HEK293 (cell line): Measurements from ENCODE around the gene WDR45B.

ENCODE experiments used
- CTCF ChIA-PET: fragments of 350-600 bp; formaldehyde crosslinking; extraction: SDS; loops from one replicate; lab custom pipeline; 2021; ENCODE audit warnings: antibody characterized with exemption; lab: Yijun Ruan, JAX
- POLR2A ChIA-PET: fragments of 300-600 bp; formaldehyde crosslinking; extraction: SDS; loops from one replicate; lab custom pipeline; 2020; ENCODE audit warnings: antibody characterized with exemption, inconsistent platforms; lab: Yijun Ruan, JAX
- H3K27ac ChIP-seq: fragments of 200-500 bp; sonication (Bioruptor generic); 2 replicates; pipeline ENCODE4 v1.5.1; 2014; ENCODE audit warnings: low read depth, low read length, control low read depth, inconsistent platforms; ENCODE audit errors: extremely low read depth
- H3K36me3 ChIP-seq, 2 experiments: fragments of 200-500 bp in 1 of 2; sonication (Bioruptor generic) in 1 of 2; 1 replicate in 1 of 2; 2 replicates in 1 of 2; pipeline ENCODE4 v1.5.1; 2014 to 2017; ENCODE audit warnings: inconsistent platforms in 2 of 2, low read length in 2 of 2; ENCODE audit not compliant: control insufficient read depth in 2 of 2, insufficient read depth in 1 of 2
- H3K4me1 ChIP-seq: fragments of 200-500 bp; sonication (Bioruptor generic); 2 replicates; pipeline ENCODE4 v1.5.1; 2014; ENCODE audit warnings: mild to moderate bottlenecking, low read length, inconsistent platforms; ENCODE audit not compliant: control insufficient read depth, insufficient read depth
- H3K4me3 ChIP-seq: 2 replicates; pipeline ENCODE4 v1.5.1; 2011; ENCODE audit warnings: low read depth, mild to moderate bottlenecking, control low read depth, low read length, moderate library complexity
- H3K9me3 ChIP-seq: fragments of 200-500 bp; sonication (Bioruptor generic); 2 replicates; pipeline ENCODE4 v1.5.1; 2014; ENCODE audit warnings: low read depth, low read length, inconsistent platforms; ENCODE audit not compliant: control insufficient read depth, insufficient read depth
- EGR2 ChIP-seq: fragments of 450-650 bp; formaldehyde crosslinking; IDR thresholded peaks from 2 replicates; pipeline ENCODE4 v1.5.1; 2016; ENCODE audit warnings: low read depth, missing biosample characterization, missing genetic modification characterization
- GLI2 ChIP-seq: fragments of 450-650 bp; formaldehyde crosslinking; IDR thresholded peaks from 2 replicates; pipeline ENCODE4; 2017; ENCODE audit warnings: missing biosample characterization, missing genetic modification characterization, low read depth, borderline replicate concordance
- OVOL3 ChIP-seq: fragments of 450-650 bp; formaldehyde crosslinking; IDR thresholded peaks from 2 replicates; pipeline ENCODE4 v1.5.1; 2016; ENCODE audit warnings: missing biosample characterization, missing genetic modification characterization
- SALL2 ChIP-seq: fragments of 450-650 bp; formaldehyde crosslinking; IDR thresholded peaks from 2 replicates; pipeline ENCODE4 v1.5.0; 2017; ENCODE audit warnings: missing biosample characterization, mild to moderate bottlenecking, missing genetic modification characterization, borderline replicate concordance
- ZBTB10 ChIP-seq: fragments of 450-650 bp; formaldehyde crosslinking; IDR thresholded peaks from 2 replicates; pipeline ENCODE4 v1.5.1; 2016; ENCODE audit warnings: missing biosample characterization, missing genetic modification characterization
- ZBTB17 ChIP-seq: fragments of 450-650 bp; formaldehyde crosslinking; IDR thresholded peaks from 2 replicates; pipeline ENCODE4 v1.5.1; 2016; ENCODE audit warnings: missing biosample characterization, missing genetic modification characterization
- ZBTB26 ChIP-seq: fragments of 450-650 bp; formaldehyde crosslinking; optimal IDR thresholded peaks from 2 replicates; pipeline ENCODE3; 2016; ENCODE audit warnings: missing biosample characterization, mild to moderate bottlenecking, missing genetic modification characterization
- ZBTB49 ChIP-seq: fragments of 450-650 bp; formaldehyde crosslinking; IDR thresholded peaks from 2 replicates; pipeline ENCODE4 v1.5.1; 2016; ENCODE audit warnings: missing biosample characterization, missing genetic modification characterization, low read depth
- ZFHX2 ChIP-seq: fragments of 450-650 bp; formaldehyde crosslinking; conservative IDR thresholded peaks from 2 replicates; pipeline ENCODE4 v1.5.1; 2016; ENCODE audit warnings: missing biosample characterization, missing genetic modification characterization
- ZNF121 ChIP-seq: fragments of 450-650 bp; formaldehyde crosslinking; IDR thresholded peaks from 2 replicates; pipeline ENCODE4 v1.5.1; 2016; ENCODE audit warnings: missing biosample characterization, missing genetic modification characterization
- ZNF155 ChIP-seq: fragments of 450-650 bp; formaldehyde crosslinking; IDR thresholded peaks from 2 replicates; pipeline ENCODE4 v1.5.1; 2016; ENCODE audit warnings: missing biosample characterization, missing genetic modification characterization
- ZNF157 ChIP-seq: fragments of 450-650 bp; formaldehyde crosslinking; IDR thresholded peaks from 2 replicates; pipeline ENCODE4 v1.5.1; 2016; ENCODE audit warnings: missing biosample characterization, missing genetic modification characterization
- ZNF266 ChIP-seq: fragments of 450-650 bp; formaldehyde crosslinking; IDR thresholded peaks from 2 replicates; pipeline ENCODE4 v1.5.1; 2016; ENCODE audit warnings: missing biosample characterization, missing genetic modification characterization, low read depth
- ZNF274 ChIP-seq, 2 experiments: fragments of 200-500 bp in 1 of 2; fragments of 450-650 bp in 1 of 2; sonication (Bioruptor generic) in 1 of 2; formaldehyde crosslinking in 1 of 2; IDR thresholded peaks; 2 replicates each; pipeline versions ENCODE4 v1.5.1 to v1.6.1; 2014 to 2016; ENCODE audit warnings: borderline replicate concordance in 1 of 2, inconsistent platforms in 1 of 2, low read length in 1 of 2, missing biosample characterization in 1 of 2, missing genetic modification characterization in 1 of 2
- ZNF362 ChIP-seq: fragments of 450-650 bp; formaldehyde crosslinking; IDR thresholded peaks from 2 replicates; pipeline ENCODE4 v1.5.1; 2016; ENCODE audit warnings: missing biosample characterization, missing genetic modification characterization
- ZNF449 ChIP-seq: fragments of 450-650 bp; formaldehyde crosslinking; IDR thresholded peaks from 2 replicates; pipeline ENCODE4 v1.5.1; 2017; ENCODE audit warnings: missing biosample characterization, mild to moderate bottlenecking, missing genetic modification characterization, moderate library complexity
- ZNF600 ChIP-seq: fragments of 450-650 bp; formaldehyde crosslinking; IDR thresholded peaks from 2 replicates; pipeline ENCODE4 v1.5.1; 2016; ENCODE audit warnings: missing biosample characterization, missing genetic modification characterization
- ZNF621 ChIP-seq: fragments of 450-650 bp; formaldehyde crosslinking; IDR thresholded peaks from 2 replicates; pipeline ENCODE4 v1.5.1; 2017; ENCODE audit warnings: missing biosample characterization, missing genetic modification characterization
- ZNF664 ChIP-seq: fragments of 450-650 bp; formaldehyde crosslinking; IDR thresholded peaks from 2 replicates; pipeline ENCODE4 v1.5.1; 2016; ENCODE audit warnings: missing biosample characterization, missing genetic modification characterization
- ZNF677 ChIP-seq: fragments of 450-650 bp; IDR thresholded peaks from 2 replicates; pipeline ENCODE4 v1.5.0; 2018; ENCODE audit warnings: missing biosample characterization, mild to moderate bottlenecking, missing genetic modification characterization, moderate library complexity
- ZNF785 ChIP-seq: fragments of 450-650 bp; formaldehyde crosslinking; IDR thresholded peaks from 2 replicates; pipeline ENCODE4 v1.5.1; 2016; ENCODE audit warnings: missing biosample characterization, missing genetic modification characterization
- ZNF830 ChIP-seq: fragments of 450-650 bp; IDR thresholded peaks from 2 replicates; pipeline ENCODE4 v1.5.0; 2018; ENCODE audit warnings: missing biosample characterization, missing genetic modification characterization, low read depth, mild to moderate bottlenecking, moderate library complexity
- ZSCAN4 ChIP-seq: fragments of 450-650 bp; formaldehyde crosslinking; IDR thresholded peaks from 2 replicates; pipeline ENCODE4 v1.5.1; 2017; ENCODE audit warnings: missing biosample characterization, missing genetic modification characterization
- ZXDB ChIP-seq: fragments of 450-650 bp; formaldehyde crosslinking; IDR thresholded peaks from 2 replicates; pipeline ENCODE4 v1.5.1; 2016; ENCODE audit warnings: missing biosample characterization, missing genetic modification characterization

The WDR45B gene

GRCh38 chr17:82590216-82590615 lies 58.0 kb downstream of the WDR45B start:
- H3K4me3 ChIP-seq, result no peak overlapping the region
- TF ChIP-seq ZNF266 (tag by site-specific recombination) (no peak), OVOL3 (tag by site-specific recombination) (no peak), ZNF830 (no peak), GLI2 (tag by site-specific recombination) (no peak), ZNF274 (IDR thresholded peaks at IDR 0.05; ENCODE audit: low read length) (no peak), ZNF274 (tag by site-specific recombination; IDR thresholded peaks at IDR 0.05; ENCODE audit: borderline replicate concordance) (no peak), EGR2 (tag by site-specific recombination) (no peak), SALL2 (tag by site-specific recombination) (no peak), ZNF449 (tag by site-specific recombination) (no peak)
- H3K36me3 ChIP-seq, result peaks cover 40 to 77% of the 10 kb centered on the region in 2 experiments
- H3K9me3 ChIP-seq, result no peaks in the 10 kb centered on the region
- H3K4me1 ChIP-seq, result peaks cover 4% of the 10 kb centered on the region
- H3K27ac ChIP-seq, result no peak overlapping the region
- ChIA-PET POLR2A (no interaction called here), CTCF (no interaction called here)

GRCh38 chr17:82589851-82590180 lies 58.4 kb downstream of the WDR45B start:
- Histone ChIP-seq H3K27ac (no peak overlapping the region), H3K4me3 (no peak overlapping the region), H3K36me3 (peaks cover 42 to 77% of the 10 kb centered on the region in 2 experiments), H3K4me1 (peaks cover 4% of the 10 kb centered on the region), H3K9me3 (no peaks in the 10 kb centered on the region)
- ChIA-PET CTCF (no interaction called here), POLR2A (no interaction called here)
- TF ChIP-seq ZFHX2 (tag by site-specific recombination) (0 out of 2 replicates have a peak, but pooled peaks have one; percentile 1), ZNF677 (tag by site-specific recombination) (no peak), ZNF600 (tag by site-specific recombination) (peak; percentile 76), ZBTB10 (tag by site-specific recombination) (no peak), ZNF785 (tag by site-specific recombination) (no peak), ZBTB26 (tag by site-specific recombination) (no peak), ZNF362 (tag by site-specific recombination) (no peak), ZXDB (tag by site-specific recombination) (no peak), ZSCAN4 (tag by site-specific recombination) (no peak), ZBTB17 (tag by site-specific recombination) (peak; percentile 24; the same call in 1 of the 2 replicates), ZNF157 (tag by site-specific recombination) (no peak), ZNF121 (tag by site-specific recombination) (peak; percentile 73; the same call in 1 of the 2 replicates), ZNF155 (no peak), ZNF664 (tag by site-specific recombination) (no peak), OVOL3 (tag by site-specific recombination) (no peak), ZBTB49 (tag by site-specific recombination) (no peak), ZNF621 (tag by site-specific recombination) (no peak)
